Ovary (tissue), 9 donors: ENCODE results near the gene TSGA10IP. TPM values are rescaled to one million over a fixed set of nuclear protein-coding genes. Genes with fewer than 3 reads are reported as not detected.

Experiments used
- DNase-seq, 5 donors: peaks; one replicate each; pipeline ENCODE4 v3.0.0-alpha.2; 2019 to 2020
- H3K27ac ChIP-seq, 2 donors: fragments of 200-600 bp; one replicate each; pipeline versions ENCODE4 v1.5.1 to v1.8.0; 2019 to 2022
- H3K27me3 ChIP-seq: fragments of 200-600 bp; one replicate; pipeline ENCODE4 v1.8.0; 2022
- H3K36me3 ChIP-seq: fragments of 200-600 bp; sonication (generic); one replicate; pipeline ENCODE4 v1.5.1; 2019
- H3K4me1 ChIP-seq: one replicate; pipeline ENCODE4 v1.8.1; 2013; ENCODE audit warnings: mild to moderate bottlenecking, moderate library complexity; ENCODE audit not compliant: insufficient read depth
- H3K4me3 ChIP-seq: fragments of 200-600 bp; sonication (generic); one replicate; pipeline ENCODE4 v1.5.1; 2017
- H3K9me3 ChIP-seq, 2 donors: fragments of 200-600 bp in 1 of 2; sonication (generic) in 1 of 2; one replicate each; pipeline versions ENCODE4 v1.5.1 to v1.8.1; 2013 to 2019; ENCODE audit warnings: mild to moderate bottlenecking in 1 of 2, moderate library complexity in 1 of 2
- EP300 ChIP-seq: sonication (generic); formaldehyde crosslinking; IDR thresholded peaks from one replicate; pipeline ENCODE4 v1.6.1; 2017; ENCODE audit warnings: antibody characterized with exemption
- POLR2A ChIP-seq: fragments of 450-650 bp; IDR thresholded peaks from one replicate; pipeline ENCODE4 v1.6.1; 2017; ENCODE audit warnings: antibody characterized with exemption, mild to moderate bottlenecking, moderate library complexity
- WGBS, 3 donors: extraction: QIAGEN DNeasy Blood & Tissue Kit in 1 of 3; methylation state at CpG; one replicate each; pipeline versions ENCODE4 v1.1.5 to v1.1.7; 2013 to 2017; 5-methylcytosine and 5-hydroxymethylcytosine counted together
- intact Hi-C, 4 donors: fragments of 100-400 bp; cut with DNase I; formaldehyde crosslinking; loops; one replicate each; pipeline versions ENCODE4 v1.11.0 to v1.15.1; 2022 to 2023
- polyA plus RNA-seq, 2 donors: library from polyadenylated mRNA; stranded (reverse); fragments of 200-250 nt in 1 of 2; fragments of 350-450 nt in 1 of 2; fragmentation: Illumina TruSeq in 1 of 2; extraction: RNeasy Lipid Tissue Mini Kit (QIAGEN cat#74804) in 1 of 2; gene quantifications; one replicate each; pipeline ENCODE4 v1.2.3, GENCODE V29; 2013 to 2014
- total RNA-seq, 7 donors: library from RNA; depleted of rRNA in 2 of 7; stranded (reverse); fragments of >200 nt in 2 of 7; fragmentation: NEBNext Ultra II Directional in 3 of 7; extraction: Animal tissue kit (Norgen Biotek cat#: 25700) in 3 of 7; gene quantifications; one replicate each; pipeline versions ENCODE4 v1.1.0 to v1.2.4, GENCODE V29; 2016 to 2023
- TF ChIP-seq, protein P1 (sequence below), 3 donors: fragments of 450-650 bp in 2 of 3; fragments of 200-600 bp in 1 of 3; IDR thresholded peaks; one replicate each; pipeline versions ENCODE4 v1.5.1 to v1.8.0; 2016 to 2022; ENCODE audit warnings: antibody characterized with exemption in 3 of 3, mild to moderate bottlenecking in 1 of 3
- donor health status: DM: no; HTN: no; CAD: no; lungs with moderate emphysema.
- donor health status: DM: no; HTN: no; CAD: no.
- donor health status: Bipolar disorder and iron deficiency.
- donor health status: DM: yes; HTN: yes; CAD: no.
- donor health status: DM: no; HTN: no; CAD: no.
- donor health status: DM: yes; HTN: yes; CAD: no.

TSGA10IP gene
- total and polyA plus RNA-seq, 9 donors = not detected

DNA sequence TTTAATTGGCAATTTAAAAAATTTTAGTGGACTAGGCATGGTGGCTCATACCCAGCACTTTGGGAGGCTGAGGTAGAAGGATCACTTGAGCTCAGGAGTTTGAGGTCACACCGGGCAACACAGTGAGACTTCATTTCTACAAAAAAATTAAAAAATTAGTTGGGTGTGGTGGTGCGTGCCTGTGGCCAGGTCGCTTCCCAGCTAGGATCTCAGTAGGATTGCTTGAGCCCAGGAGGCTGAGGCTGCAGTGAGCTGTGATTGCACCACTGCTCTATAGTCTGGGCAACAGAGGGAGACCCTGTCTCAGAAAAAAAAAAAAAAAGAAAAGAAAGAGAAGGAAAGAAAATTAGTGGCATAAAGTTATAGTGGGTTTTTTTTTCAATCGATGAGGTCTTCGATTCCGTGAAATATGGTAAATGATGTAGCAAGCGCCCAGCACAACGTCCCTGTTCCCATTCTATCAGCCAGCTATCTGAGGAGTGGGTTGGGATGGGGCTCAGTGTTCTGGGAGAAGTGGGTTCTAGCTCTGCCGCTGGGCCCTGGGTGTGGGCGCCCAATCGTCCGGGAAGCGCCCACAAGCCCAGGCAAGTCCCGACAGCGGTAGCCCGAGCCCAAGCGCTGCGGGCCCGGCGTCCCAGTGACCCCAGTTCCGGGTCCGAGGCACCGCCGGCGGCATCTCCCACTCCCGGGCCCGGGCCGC is 46.5 kb upstream of the TSGA10IP start:
- Histone ChIP-seq H3K9me3 (no peaks in the 10 kb centered on the region), H3K4me3 (peak overlapping the region; percentile 31), H3K27ac (no peak overlapping the region), H3K36me3 (no peaks in the 10 kb centered on the region), H3K4me1 (peaks cover 2% of the 10 kb centered on the region), H3K27me3 (peaks cover 4% of the 10 kb centered on the region)
- no peak for DNase-seq
- TF ChIP-seq, protein P1, sequence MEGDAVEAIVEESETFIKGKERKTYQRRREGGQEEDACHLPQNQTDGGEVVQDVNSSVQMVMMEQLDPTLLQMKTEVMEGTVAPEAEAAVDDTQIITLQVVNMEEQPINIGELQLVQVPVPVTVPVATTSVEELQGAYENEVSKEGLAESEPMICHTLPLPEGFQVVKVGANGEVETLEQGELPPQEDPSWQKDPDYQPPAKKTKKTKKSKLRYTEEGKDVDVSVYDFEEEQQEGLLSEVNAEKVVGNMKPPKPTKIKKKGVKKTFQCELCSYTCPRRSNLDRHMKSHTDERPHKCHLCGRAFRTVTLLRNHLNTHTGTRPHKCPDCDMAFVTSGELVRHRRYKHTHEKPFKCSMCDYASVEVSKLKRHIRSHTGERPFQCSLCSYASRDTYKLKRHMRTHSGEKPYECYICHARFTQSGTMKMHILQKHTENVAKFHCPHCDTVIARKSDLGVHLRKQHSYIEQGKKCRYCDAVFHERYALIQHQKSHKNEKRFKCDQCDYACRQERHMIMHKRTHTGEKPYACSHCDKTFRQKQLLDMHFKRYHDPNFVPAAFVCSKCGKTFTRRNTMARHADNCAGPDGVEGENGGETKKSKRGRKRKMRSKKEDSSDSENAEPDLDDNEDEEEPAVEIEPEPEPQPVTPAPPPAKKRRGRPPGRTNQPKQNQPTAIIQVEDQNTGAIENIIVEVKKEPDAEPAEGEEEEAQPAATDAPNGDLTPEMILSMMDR (IDR thresholded peaks at IDR 0.05) = no peak
- TF ChIP-seq EP300 (no peak), POLR2A (no peak)
- 21 to 26% (median 25%) methylated on average over 26 to 28 of the region's 28 CpGs for WGBS, 3 donors
- intact Hi-C loops = no loop called here

DNA sequence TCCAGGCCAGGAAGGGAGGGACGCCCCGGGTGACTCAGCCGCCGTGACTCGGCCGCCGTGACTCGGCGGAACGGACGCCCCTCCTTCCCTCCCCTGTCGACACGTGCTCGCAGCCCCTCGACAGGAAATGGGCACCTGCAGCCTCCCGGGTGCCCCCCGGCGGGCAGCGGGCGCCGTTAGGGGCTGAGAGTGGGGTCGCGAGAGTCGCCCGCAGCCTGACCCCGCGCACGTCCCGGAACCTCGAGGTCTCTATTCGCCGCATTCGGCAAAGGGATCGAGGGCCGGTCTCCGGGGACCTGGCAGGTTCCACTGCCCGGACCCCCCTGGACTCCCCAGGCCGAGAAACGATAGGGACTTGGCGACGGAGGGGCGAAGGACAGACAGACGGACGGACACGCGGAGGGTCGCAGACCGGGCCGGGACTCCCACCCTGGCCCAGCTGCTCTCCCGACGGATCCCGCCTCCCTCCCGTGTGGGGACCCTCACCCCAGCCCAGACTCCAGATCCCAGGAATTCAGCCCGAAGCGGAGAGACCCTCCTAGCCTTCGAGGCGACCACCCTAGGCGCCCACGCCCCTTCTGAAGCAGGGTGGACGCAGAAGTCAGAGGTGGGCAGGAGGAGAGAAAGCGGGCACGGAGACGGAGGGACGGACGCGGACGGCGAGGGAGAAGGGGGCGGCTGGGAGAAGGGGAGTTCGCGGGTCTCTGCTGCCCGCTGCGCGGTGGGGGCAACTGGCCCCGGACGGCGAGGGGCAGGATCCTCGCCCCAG is 45.7 kb upstream of the TSGA10IP start:
- no peak overlapping the region for H3K27ac ChIP-seq
- H3K4me1 ChIP-seq = peaks cover 2% of the 10 kb centered on the region
- TF ChIP-seq EP300 (no peak), POLR2A (no peak)
- TF ChIP-seq, protein P1 (IDR thresholded peaks at IDR 0.05) = no peak
- no peaks in the 10 kb centered on the region for H3K9me3 ChIP-seq
- intact Hi-C loops = no loop called here
- H3K36me3 ChIP-seq = no peaks in the 10 kb centered on the region
- peak overlapping the region; percentile 31 for H3K4me3 ChIP-seq
- H3K27me3 ChIP-seq = peaks cover 4% of the 10 kb centered on the region
- WGBS, 3 donors = 1 to 3% (median 1%) methylated on average over 64 to 77 of the region's 78 CpGs
- DNase-seq = peak in 3 of 5 donors; percentile 26 to 64 (median 60)

DNA sequence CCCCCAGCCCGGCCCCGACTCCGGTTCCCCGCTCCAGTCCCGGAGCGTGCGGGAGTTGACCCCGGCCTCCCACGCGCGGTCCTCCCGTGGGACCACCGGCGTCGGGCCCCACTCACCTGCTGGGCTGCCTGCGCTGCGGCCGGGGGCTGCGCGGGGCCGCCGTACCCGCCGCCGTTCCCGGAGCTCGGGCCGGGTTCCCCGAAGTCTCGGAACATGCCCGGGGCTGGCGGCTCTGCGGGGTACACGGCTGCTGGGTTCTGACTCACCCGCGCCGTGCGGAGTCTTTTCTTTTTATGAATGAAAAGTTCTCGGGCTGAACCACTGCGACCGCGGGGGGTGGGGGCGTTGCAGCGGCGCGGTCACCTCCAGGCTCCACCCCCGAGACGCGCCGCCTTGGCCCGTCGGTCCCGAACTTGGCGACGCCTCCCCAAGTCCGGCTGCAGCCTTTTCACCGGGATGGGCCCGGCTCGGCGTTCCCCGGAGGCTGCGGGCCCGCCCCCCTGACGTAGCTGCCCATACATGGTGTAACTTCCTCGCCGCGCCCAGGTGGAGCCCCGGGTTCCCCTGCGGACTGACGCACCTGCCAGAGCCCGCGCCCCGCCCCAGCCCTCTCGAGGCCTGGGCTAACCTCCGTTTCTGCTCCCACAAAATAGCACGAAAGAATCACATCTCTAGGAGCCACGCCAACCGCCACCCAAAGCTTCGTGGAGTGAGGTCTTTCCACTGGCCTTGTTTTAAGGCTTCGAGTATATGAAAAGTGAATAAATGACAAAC is 45.0 kb upstream of the TSGA10IP start, which contains the start of gene FOSL1:
Gene FOSL1 (minus strand): TSS at position 264 of the 774 bp plus-strand sequence. CDS start 49 bp downstream, at position 215.
- intact Hi-C loops = no loop called here
- H3K36me3 ChIP-seq = no peaks in the 10 kb centered on the region
- no peaks in the 10 kb centered on the region for H3K9me3 ChIP-seq
- 1 to 3% (median 3%) methylated on average over 48 to 80 of the region's 80 CpGs for WGBS, 3 donors
- peak; percentile 65 to 80 (median 73) for DNase-seq
- TF ChIP-seq EP300 = no peak
- no peak for TF ChIP-seq POLR2A
- TF ChIP-seq, protein P1 (IDR thresholded peaks at IDR 0.05) = no peak
- peaks cover 4% of the 10 kb centered on the region for H3K27me3 ChIP-seq
- H3K4me1 ChIP-seq = peaks cover 2% of the 10 kb centered on the region
- peak within 1 kb of the TSS; percentile 31 for H3K4me3 ChIP-seq
- no peak within 1 kb of the TSS for H3K27ac ChIP-seq

DNA sequence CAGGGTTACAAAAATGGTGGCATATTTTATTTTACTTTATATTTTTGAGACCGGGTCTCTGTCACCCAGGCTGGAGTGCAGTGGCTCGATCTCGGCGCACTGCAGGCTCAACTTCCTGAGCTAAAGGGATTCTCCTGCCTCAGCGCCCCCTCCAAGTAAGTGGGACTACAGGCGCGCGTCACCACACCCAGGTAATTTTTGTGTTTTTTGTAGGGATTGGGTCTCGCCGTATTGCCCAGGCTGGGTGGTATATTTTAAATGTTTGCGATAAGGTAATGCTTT is 44.4 kb upstream of the TSGA10IP start:
- WGBS, 3 donors = 62 to 66% (median 64%) methylated on average over 11 of the region's 11 CpGs
- TF ChIP-seq, protein P1 (IDR thresholded peaks at IDR 0.05) = no peak
- TF ChIP-seq POLR2A (no peak), EP300 (no peak)
- Histone ChIP-seq H3K4me1 (peaks cover 2% of the 10 kb centered on the region), H3K9me3 (no peaks in the 10 kb centered on the region), H3K36me3 (no peaks in the 10 kb centered on the region), H3K27ac (no peak overlapping the region), H3K4me3 (no peak overlapping the region), H3K27me3 (peaks cover 4% of the 10 kb centered on the region)
- no peak for DNase-seq
- intact Hi-C loops = no loop called here
